ENCODE data around the gene ZNF619.

Gene ZNF619

GRCh38 chr3:40465456-40465855 lies 11.5 kb upstream of the ZNF619 start:
- no peak for DNase-seq (ENCODE audit: low read depth in 2 of 2)

DNA sequence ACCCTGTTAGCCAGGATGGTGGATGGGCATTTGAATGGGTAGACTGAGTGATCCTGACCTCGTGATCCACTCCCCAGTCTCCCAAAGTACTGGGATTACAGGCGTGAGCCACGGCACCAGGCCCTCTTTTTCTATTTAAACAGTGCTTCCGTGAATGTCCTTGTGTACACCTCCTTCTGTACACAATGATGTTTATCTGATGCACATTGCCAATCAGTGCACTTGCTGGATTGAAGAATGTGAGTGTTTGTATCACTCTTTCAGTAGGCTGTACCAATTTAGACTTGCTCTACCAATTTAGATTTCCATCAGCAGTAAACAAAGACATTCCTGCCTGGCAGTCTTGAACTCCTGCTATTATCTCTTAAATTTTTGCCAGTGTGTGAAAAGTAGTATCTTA lies 8.9 kb upstream of the ZNF619 start:
- no peak for DNase-seq (ENCODE audit: low read depth in 2 of 2)

DNA sequence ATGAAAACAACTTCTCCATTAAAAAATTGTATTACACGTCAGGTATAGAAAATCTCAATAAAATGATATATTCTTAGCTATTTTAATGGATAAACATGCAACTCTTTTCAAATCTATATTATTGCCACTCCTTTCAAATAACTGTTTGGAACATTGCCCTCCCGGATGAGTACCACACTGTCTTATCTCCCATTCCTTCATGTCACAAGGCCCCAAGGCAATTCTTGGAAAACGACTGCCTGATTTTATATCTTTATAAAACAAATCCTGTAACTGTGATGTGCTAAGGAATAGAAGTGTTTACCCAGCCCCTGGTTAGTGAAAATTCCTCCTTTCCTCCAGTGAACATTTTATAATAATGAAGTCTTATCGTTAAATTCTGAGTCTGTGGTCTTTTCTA lies 6.2 kb upstream of the ZNF619 start:
- DNase-seq (ENCODE audit: low read depth in 2 of 2) = no peak

- DNase-seq (ENCODE audit: low read depth in 2 of 2) = no peak
These were observed 744 bp downstream of the ZNF619 start for GRCh38 chr3:40477666-40478065.

- no peak for DNase-seq (ENCODE audit: low read depth in 2 of 2)
These were observed 10.2 kb downstream of the ZNF619 start for GRCh38 chr3:40487172-40487571.

- no peak for DNase-seq (ENCODE audit: low read depth in 2 of 2)
These were observed 14.0 kb downstream of the ZNF619 start for GRCh38 chr3:40490916-40491315.

DNA sequence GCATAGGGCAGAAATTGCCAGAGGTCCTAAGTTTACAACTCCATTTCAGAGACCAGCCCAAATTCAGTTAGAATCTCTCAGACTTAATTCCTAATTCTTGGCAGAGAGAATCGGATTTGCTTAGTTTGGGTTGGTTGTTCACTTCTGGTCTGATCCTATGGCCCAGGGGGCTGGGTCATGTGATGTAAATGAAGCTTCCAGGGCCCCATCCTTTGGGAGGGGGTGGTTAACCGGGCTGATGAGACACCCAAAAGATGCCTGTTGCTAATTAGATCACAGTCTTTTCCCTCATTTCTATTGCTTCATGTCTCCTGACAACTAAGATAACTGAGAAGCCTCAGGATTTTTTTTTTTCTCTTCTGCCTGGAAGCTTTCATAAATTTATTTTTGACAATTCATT lies 17.8 kb downstream of the ZNF619 start:
- DNase-seq (ENCODE audit: low read depth in 2 of 2) = no peak

DNA sequence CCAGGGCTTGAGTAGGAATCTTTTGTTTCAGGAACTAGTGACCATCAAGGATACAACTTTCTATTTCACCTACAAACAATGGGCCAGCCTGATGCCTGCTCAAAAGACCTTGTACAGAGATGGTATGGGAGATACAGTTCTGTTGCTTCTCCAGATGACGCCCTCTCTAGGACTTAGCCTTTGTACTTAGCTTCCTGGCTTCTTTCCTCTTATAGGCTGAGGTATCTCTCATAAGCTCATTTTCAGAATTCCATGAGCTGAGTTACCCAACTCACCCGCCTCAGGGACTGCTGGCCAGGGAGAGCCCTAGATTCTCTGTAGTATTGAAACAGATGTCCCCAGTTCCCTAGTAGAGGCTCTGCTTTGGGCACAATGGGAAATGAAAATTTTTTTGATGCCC lies 20.4 kb downstream of the ZNF619 start:
- DNase-seq (ENCODE audit: low read depth in 2 of 2) = no peak

GRCh38 chr3:40499952-40500351 lies 23.0 kb downstream of the ZNF619 start:
- no peak for DNase-seq (ENCODE audit: low read depth in 2 of 2)

DNA sequence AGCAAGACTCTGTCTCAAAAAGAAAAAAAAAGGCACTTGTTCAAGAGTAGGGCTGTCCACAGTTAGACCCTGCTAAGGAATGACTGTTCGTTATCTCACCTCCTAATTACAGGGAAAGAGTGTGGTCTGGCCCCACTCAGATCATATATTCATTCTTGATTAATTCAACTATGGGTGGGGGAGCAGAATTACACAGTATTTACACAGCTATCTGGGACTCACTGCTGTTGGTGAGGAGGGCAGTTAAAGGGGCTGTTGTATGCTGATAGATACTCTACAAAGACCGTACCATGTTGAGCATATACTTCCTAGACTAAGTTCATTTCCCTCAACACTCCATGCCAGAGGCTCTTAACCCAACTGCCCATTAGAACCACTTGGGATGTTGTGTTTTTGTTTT lies 25.1 kb downstream of the ZNF619 start:
- DNase-seq (ENCODE audit: low read depth in 2 of 2) = no peak

GRCh38 chr3:40504636-40505430 lies 27.9 kb downstream of the ZNF619 start:
- no peak for DNase-seq (ENCODE audit: low read depth in 2 of 2)

DNA sequence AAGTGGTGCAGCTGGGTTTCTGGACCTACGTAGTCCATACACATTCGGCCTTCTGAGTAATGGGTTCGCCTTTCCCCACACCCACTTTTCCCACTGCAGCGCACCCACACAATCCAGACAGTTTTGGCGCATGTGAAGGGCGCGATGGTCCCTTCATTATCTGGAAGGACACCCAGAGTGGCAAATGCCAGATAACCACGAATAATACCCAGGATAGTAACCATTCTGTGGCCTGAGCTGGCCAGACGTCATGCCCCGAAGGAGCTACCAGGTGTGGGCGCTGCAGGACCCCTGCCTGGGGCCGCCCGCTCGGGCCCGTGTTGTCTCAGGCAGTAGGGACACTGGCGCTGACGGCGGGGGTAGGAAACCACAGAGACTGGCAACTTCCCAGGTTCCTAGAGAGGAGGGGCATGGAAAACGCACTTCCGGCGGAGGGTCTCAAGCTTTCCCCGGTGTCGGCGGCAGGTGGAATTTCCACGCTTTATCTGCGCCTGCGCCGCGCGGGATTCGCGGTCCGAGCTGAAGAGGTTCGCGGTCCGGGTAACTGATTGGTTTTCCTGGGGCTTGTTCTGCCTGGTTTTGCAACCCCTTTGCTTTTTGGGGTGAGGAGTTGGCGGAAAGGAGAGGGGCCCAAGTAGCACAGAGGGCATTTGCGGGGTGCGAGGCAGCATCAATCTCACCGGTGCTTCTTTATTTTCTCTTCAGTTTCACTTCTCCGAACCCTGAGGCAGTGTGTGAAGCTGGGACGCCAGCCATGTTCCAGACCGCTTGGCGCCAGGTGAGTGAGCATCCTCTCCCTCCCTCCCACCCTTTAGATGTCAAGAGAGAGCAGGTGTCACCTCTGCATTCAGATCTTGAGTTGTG lies 28.9 kb downstream of the ZNF619 start, which contains the start of gene ZNF620:
TSS of gene ZNF620 (plus strand) at position 441 of the 864 bp plus-strand sequence. CDS start at position 755, 314 bp downstream.
- DNase-seq (ENCODE audit: low read depth in 2 of 2) = peak; percentile 30 to 45

GRCh38 chr3:40511031-40511718 lies 34.3 kb downstream of the ZNF619 start:
- no peak for DNase-seq (ENCODE audit: low read depth in 2 of 2)

- DNase-seq (ENCODE audit: low read depth in 2 of 2) = no peak
These were observed 39.3 kb downstream of the ZNF619 start for GRCh38 chr3:40516201-40516600.

DNA sequence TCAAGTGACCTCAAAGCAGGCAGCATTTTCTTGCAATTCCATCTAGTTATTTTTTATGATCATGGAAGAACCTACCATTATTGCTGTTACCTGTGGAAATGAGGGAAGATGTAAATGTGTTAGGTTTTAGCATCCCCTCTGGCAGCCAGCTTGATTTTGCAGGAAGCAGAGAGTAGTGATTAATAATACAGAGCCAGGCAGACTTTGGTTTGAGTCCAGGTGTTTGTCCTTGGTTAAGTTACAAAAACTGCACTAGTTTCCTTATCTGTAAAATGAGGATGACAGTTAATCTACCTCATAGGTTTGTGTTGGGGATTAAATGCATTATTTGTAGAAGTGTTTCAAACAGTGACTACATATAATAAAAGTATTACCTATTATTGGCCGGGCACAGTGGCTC lies 41.1 kb downstream of the ZNF619 start:
- no peak for DNase-seq (ENCODE audit: low read depth in 2 of 2)

DNA sequence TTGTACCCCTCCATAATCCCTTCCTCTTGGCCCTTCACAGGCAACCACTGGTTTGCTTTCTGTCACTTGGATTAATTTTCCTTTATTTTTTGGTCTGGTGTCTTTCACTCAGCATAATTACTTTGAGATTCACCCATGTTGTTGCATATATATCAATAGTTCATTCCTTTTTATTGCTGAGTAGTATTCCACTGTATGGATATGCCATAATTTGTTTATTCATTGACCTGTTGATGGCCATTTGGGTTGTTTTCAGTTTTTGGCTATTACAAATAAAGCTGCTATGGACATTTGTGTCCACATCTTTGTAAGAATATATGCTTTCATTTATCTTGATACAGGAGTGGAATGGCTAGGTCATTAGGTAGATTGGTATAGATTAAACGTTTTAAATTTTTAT lies 41.9 kb downstream of the ZNF619 start:
- DNase-seq (ENCODE audit: low read depth in 2 of 2) = no peak

DNA sequence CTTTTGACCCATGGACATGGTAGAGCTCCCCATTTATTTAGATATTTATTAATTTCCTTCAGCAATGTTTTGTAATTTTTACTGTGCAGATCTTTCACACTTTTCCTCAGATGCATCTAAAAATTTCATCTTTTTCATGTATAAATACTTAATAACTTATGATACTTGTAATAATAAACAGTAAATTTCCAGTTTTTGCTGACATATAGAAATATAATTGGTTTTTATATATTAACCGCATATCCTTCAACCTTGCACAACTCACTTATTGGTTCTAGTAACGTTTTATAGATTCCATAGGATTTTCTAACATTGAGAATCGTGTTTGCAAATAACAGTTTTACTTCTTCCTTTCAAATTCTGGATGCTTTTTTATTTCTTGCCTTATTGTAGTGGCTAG lies 44.3 kb downstream of the ZNF619 start:
- no peak for DNase-seq (ENCODE audit: low read depth in 2 of 2)

DNA sequence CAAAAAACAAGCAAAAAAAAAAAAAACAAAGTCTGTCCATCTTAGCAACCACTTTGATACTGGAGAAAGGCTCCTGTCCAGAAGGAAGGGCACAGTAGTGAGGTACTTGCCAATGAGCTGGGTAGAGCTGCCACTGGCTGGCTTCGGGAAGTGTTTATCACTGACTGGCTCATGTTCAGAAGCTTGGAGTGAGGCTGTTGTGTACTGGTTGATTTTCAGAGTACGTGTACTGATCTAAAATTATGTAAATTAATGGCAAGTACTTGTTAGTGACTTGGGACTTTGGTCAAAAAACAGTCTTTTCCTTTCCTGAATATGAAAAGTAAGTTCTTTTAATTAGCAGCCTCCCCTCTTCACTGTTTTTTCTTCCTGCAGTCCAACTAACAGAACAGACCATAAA lies 46.9 kb downstream of the ZNF619 start:
- DNase-seq (ENCODE audit: low read depth in 2 of 2) = no peak

- no peak for DNase-seq (ENCODE audit: low read depth in 2 of 2)
These were observed 47.3 kb downstream of the ZNF619 start for GRCh38 chr3:40524222-40524567.

GRCh38 chr3:40524568-40525285 lies 47.8 kb downstream of the ZNF619 start, which contains the start of gene ZNF621:
Gene ZNF621, plus strand, starts transcription at chr3:40524960. Its CDS starts 881 bp downstream, at chr3:40525841.
- DNase-seq (ENCODE audit: low read depth in 2 of 2) = peak; percentile 67

DNA sequence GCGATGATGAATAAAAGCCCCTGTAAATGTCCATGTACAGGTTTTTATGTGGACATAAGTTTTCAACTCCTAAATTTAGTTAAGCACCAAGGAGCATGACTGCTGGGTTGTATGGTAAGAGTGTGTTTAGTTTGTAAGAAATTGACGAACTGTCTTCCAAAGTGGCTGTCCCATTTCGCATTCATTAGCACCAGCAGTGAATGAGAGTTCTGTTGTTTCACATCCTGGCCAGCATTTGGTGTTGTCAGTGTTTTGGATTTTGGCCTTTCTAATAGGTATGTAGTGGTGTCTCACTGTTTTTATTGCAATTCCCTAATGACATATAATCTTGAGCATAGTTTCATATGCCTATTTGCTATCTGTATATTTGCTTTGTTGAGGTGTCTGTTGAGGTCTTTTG lies 51.5 kb downstream of the ZNF619 start:
- no peak for DNase-seq (ENCODE audit: low read depth in 2 of 2)

GRCh38 chr3:40532252-40532651 lies 55.3 kb downstream of the ZNF619 start:
- no peak for DNase-seq (ENCODE audit: low read depth in 2 of 2)
